Peyer's patch (tissue), 4 donors: ENCODE results near the gene F2. TPM values are rescaled to one million over a fixed set of nuclear protein-coding genes. Genes with fewer than 3 reads are reported as not detected.

Experiments
- DNase-seq, 3 donors: peaks; one replicate each; pipeline ENCODE4 v3.0.0-alpha.2; 2017 to 2019
- H3K27ac ChIP-seq, 4 donors: fragments of 200-600 bp; sonication (generic); one replicate each; pipeline ENCODE4 v1.5.1; 2016 to 2019
- H3K27me3 ChIP-seq, 2 donors: fragments of 200-600 bp; sonication (generic); one replicate each; pipeline ENCODE4 v1.5.1; 2019
- H3K36me3 ChIP-seq, 3 donors: fragments of 200-600 bp; sonication (generic); one replicate each; pipeline ENCODE4 v1.5.1; 2016 to 2019
- H3K4me1 ChIP-seq, 4 donors: fragments of 200-600 bp; sonication (generic); one replicate each; pipeline ENCODE4 v1.5.1; 2016 to 2019
- H3K4me3 ChIP-seq, 4 donors: fragments of 200-600 bp; sonication (generic); 1 replicate in 3 of 4; 2 replicates in 1 of 4; pipeline ENCODE4 v1.5.1; 2016 to 2019; ENCODE audit warnings: mild to moderate bottlenecking in 1 of 4
- H3K9me3 ChIP-seq, 4 donors: fragments of 200-600 bp; sonication (generic); one replicate each; pipeline ENCODE4 v1.5.1; 2016 to 2019; ENCODE audit warnings: mild to moderate bottlenecking in 1 of 4
- POLR2A ChIP-seq, 2 donors: fragments of 450-650 bp; IDR thresholded peaks; one replicate each; pipeline ENCODE4 v1.5.1; 2017; ENCODE audit warnings: antibody characterized with exemption in 2 of 2, mild to moderate bottlenecking in 2 of 2, moderate library complexity in 2 of 2
- total RNA-seq, 4 donors: library from RNA; depleted of rRNA; stranded (reverse); fragments of >200 nt; gene quantifications; one replicate each; pipeline ENCODE4 v1.1.0, GENCODE V29; 2016
- TF ChIP-seq, protein P1 (sequence below), 6 experiments: fragments of 450-650 bp in 4 of 6; fragments of 200-600 bp in 2 of 6; sonication (generic) in 1 of 6; IDR thresholded peaks; one replicate each; pipeline ENCODE4 v1.5.1; 2017 to 2019; ENCODE audit warnings: antibody characterized with exemption in 6 of 6, mild to moderate bottlenecking in 3 of 6, moderate library complexity in 1 of 6

Gene F2
- total RNA-seq, 4 donors from 2014 or later = 0.53 TPM; not detected in 3

DNA sequence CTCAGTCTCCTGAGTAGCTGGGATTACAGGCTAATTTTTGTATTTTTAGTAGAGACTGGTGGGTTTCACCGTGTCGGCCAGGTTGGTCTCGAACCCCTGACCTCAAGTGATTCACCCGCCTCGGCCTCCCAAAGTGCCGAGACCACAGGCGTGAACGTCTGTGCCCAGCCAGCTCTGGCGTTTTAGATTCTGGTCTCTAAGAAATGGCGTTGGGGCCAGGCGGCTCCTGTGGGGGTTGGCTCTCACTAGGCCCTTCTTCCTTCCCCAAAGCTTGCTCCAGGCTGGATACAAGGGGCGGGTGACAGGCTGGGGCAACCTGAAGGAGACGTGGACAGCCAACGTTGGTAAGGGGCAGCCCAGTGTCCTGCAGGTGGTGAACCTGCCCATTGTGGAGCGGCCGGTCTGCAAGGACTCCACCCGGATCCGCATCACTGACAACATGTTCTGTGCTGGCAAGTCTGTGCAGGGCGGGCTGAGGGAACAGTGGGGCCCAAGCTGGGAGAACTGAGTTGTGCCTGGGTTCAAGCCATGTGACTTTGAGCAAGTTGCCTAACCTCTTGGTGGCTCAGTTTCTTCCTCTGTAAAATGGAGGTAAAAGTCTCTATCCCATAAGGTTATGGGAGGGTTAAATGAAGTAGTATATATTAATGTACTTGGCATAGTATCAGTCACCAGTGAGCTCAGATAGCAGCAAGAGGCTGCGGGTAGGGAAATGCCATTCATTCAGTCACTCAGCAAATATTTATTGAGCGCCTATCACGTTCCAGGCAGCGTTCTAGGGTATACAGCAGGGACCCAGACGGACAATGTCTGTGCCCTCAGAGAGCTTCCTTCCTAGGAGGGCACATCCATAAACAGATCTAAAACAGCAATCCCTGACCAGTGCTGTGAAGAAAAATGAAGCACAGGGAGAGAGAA is 10.4 kb downstream of the F2 start:
- no peak for DNase-seq
- Histone ChIP-seq H3K9me3 (no peaks in the 10 kb centered on the region), H3K27me3 (no peaks in the 10 kb centered on the region), H3K27ac (no peak overlapping the region), H3K4me1 (no peaks in the 10 kb centered on the region), H3K36me3 (no peaks in the 10 kb centered on the region), H3K4me3 (no peak overlapping the region)
- TF ChIP-seq POLR2A (IDR thresholded peaks at IDR 0.05) = no peak
- TF ChIP-seq, protein P1, sequence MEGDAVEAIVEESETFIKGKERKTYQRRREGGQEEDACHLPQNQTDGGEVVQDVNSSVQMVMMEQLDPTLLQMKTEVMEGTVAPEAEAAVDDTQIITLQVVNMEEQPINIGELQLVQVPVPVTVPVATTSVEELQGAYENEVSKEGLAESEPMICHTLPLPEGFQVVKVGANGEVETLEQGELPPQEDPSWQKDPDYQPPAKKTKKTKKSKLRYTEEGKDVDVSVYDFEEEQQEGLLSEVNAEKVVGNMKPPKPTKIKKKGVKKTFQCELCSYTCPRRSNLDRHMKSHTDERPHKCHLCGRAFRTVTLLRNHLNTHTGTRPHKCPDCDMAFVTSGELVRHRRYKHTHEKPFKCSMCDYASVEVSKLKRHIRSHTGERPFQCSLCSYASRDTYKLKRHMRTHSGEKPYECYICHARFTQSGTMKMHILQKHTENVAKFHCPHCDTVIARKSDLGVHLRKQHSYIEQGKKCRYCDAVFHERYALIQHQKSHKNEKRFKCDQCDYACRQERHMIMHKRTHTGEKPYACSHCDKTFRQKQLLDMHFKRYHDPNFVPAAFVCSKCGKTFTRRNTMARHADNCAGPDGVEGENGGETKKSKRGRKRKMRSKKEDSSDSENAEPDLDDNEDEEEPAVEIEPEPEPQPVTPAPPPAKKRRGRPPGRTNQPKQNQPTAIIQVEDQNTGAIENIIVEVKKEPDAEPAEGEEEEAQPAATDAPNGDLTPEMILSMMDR (IDR thresholded peaks at IDR 0.05) = no peak

- H3K9me3 ChIP-seq = no peaks in the 10 kb centered on the region
- no peak overlapping the region for H3K27ac ChIP-seq
- no peak overlapping the region for H3K4me3 ChIP-seq
- no peaks in the 10 kb centered on the region for H3K27me3 ChIP-seq
- no peaks in the 10 kb centered on the region for H3K4me1 ChIP-seq
- H3K36me3 ChIP-seq = no peaks in the 10 kb centered on the region
- no peak for DNase-seq
- no peak for TF ChIP-seq POLR2A (IDR thresholded peaks at IDR 0.05)
- TF ChIP-seq, protein P1 (IDR thresholded peaks at IDR 0.05) = no peak
These were observed 12.5 kb downstream of the F2 start for GRCh38 chr11:46731545-46731944.

DNA sequence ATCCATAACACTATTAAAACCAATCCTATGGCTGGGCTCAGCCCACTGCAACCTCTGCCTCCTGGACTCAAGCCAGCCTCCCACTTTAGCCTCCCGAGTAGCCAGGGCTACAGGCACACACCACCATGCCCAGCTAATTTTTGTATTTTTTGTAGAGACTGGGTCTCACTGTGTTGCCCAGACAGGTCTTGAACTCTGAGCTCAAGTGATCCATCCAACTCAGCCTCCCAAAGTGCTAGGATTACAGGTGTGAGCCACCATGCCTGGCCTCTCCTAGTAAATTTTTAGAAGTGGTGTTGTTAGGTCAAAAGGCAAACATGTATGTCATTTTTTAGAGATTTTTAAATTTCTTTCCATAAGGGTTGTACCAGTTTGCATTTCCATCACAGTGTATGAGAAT is 14.2 kb downstream of the F2 start:
- H3K36me3 ChIP-seq = no peaks in the 10 kb centered on the region
- no peak for DNase-seq
- H3K27ac ChIP-seq = no peak overlapping the region
- no peaks in the 10 kb centered on the region for H3K9me3 ChIP-seq
- no peaks in the 10 kb centered on the region for H3K4me1 ChIP-seq
- no peak overlapping the region for H3K4me3 ChIP-seq
- TF ChIP-seq POLR2A (IDR thresholded peaks at IDR 0.05) = no peak
- TF ChIP-seq, protein P1 (IDR thresholded peaks at IDR 0.05) = no peak
- H3K27me3 ChIP-seq = no peaks in the 10 kb centered on the region

DNA sequence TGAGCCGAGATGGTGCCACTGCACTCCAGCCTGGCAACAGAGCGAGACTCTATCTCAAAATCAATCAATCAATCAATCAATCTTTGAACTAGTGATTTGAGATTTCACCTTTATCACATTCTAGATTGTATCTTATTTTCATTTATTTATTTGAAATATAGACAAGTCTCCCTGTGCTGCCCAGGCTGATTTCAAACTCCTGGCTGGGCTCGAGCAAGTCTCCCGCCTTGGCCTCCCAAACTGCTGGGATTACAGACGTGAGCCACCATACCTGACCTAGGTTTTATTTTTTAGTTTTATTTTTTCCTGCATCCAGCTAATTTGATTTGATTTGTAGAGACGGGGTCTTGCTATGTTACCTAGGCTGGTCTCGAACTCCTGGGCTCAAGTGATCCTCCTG is 17.1 kb downstream of the F2 start:
- H3K27ac ChIP-seq = no peak overlapping the region
- no peaks in the 10 kb centered on the region for H3K36me3 ChIP-seq
- TF ChIP-seq, protein P1 (IDR thresholded peaks at IDR 0.05) = no peak
- TF ChIP-seq POLR2A (IDR thresholded peaks at IDR 0.05) = no peak
- no peak for DNase-seq
- H3K4me1 ChIP-seq = no peaks in the 10 kb centered on the region
- no peaks in the 10 kb centered on the region for H3K27me3 ChIP-seq
- H3K9me3 ChIP-seq = no peaks in the 10 kb centered on the region
- no peak overlapping the region for H3K4me3 ChIP-seq

- Histone ChIP-seq H3K27me3 (no peaks in the 10 kb centered on the region), H3K4me1 (no peaks in the 10 kb centered on the region), H3K4me3 (no peak overlapping the region), H3K9me3 (no peaks in the 10 kb centered on the region), H3K27ac (no peak overlapping the region), H3K36me3 (no peaks in the 10 kb centered on the region)
- DNase-seq = no peak
- TF ChIP-seq POLR2A (IDR thresholded peaks at IDR 0.05) = no peak
- TF ChIP-seq, protein P1 (IDR thresholded peaks at IDR 0.05) = no peak
These were observed 17.6 kb downstream of the F2 start for GRCh38 chr11:46736615-46737014.
